Activated naive CD4-positive, alpha-beta T cell treated with anti-CD3 and anti-CD28 coated beads, Interleukin-2, amount 10 ng/mL, durations not matched to agents 7 days and 5 days (primary cell): ENCODE data around the gene PRM1.
"Not testable (repeated sequence)": the region's sequence is repeated elsewhere in the genome, so short reads cannot be mapped to it uniquely, and the experiment has no call there.

Source experiments
- CTCF ChIA-PET: fragments of 350-600 bp; sonication (Branson Sonifier 250); formaldehyde crosslinking; loops from one replicate; lab custom pipeline; 2021; ENCODE audit warnings: antibody characterized with exemption; lab: Charles Lee
- DNase-seq: peaks from one replicate; pipeline ENCODE4 v3.0.0-alpha.2; 2020
- H3K27ac Mint-ChIP-seq: one replicate; pipeline ENCODE4 v1.8.0; 2021; ENCODE audit warnings: mild to moderate bottlenecking, moderate library complexity, mixed read lengths
- H3K27me3 Mint-ChIP-seq: one replicate; pipeline ENCODE4 v1.8.0; 2021; ENCODE audit warnings: mild to moderate bottlenecking, mixed read lengths
- H3K36me3 Mint-ChIP-seq: one replicate; pipeline ENCODE4 v1.8.0; 2021; ENCODE audit warnings: mixed read lengths
- H3K4me1 Mint-ChIP-seq: one replicate; pipeline ENCODE4 v1.8.0; 2021; ENCODE audit warnings: mixed read lengths
- H3K4me3 Mint-ChIP-seq: one replicate; pipeline ENCODE4 v1.8.0; 2021; ENCODE audit warnings: mild to moderate bottlenecking, moderate library complexity, mixed read lengths
- H3K9me3 Mint-ChIP-seq: one replicate; pipeline ENCODE4 v1.8.0; 2021; ENCODE audit warnings: mixed read lengths

The PRM1 gene

GRCh38 chr16:11308493-11309283 lies 27.6 kb upstream of the PRM1 start:
- H3K4me3 Mint-ChIP-seq: no peak overlapping the region
- DNase-seq: peak; percentile 41
- peaks cover 76% of the 10 kb centered on the region for H3K4me1 Mint-ChIP-seq
- H3K9me3 Mint-ChIP-seq: no peaks in the 10 kb centered on the region
- peaks cover 6% of the 10 kb centered on the region for H3K27me3 Mint-ChIP-seq
- H3K27ac Mint-ChIP-seq: peak overlapping the region; percentile 60
- peaks cover 5% of the 10 kb centered on the region for H3K36me3 Mint-ChIP-seq
- CTCF ChIA-PET: interaction anchor here (1.0 to 1.1 kb wide), 2 partner anchors 10 kb away, joined by 3 to 4 read pairs; no protein-coding TSS in a partner anchor

- Mint-ChIP-seq H3K27me3 (peaks cover 12% of the 10 kb centered on the region), H3K4me1 (peaks cover 71% of the 10 kb centered on the region), H3K4me3 (no peak overlapping the region), H3K27ac (peak overlapping the region; percentile 60), H3K36me3 (peaks cover 2% of the 10 kb centered on the region), H3K9me3 (no peaks in the 10 kb centered on the region)
- CTCF ChIA-PET: interaction anchor here (1.0 to 1.1 kb wide), 2 partner anchors 9 to 11 kb away, joined by 3 read pairs; no protein-coding TSS in a partner anchor
- DNase-seq: no peak
These were observed 26.7 kb upstream of the PRM1 start for GRCh38 chr16:11307639-11308492.

GRCh38 chr16:11306997-11307638 lies 26.0 kb upstream of the PRM1 start:
- Mint-ChIP-seq H3K27ac (peak overlapping the region; percentile 22), H3K4me3 (no peak overlapping the region), H3K36me3 (peaks cover 1% of the 10 kb centered on the region), H3K9me3 (no peaks in the 10 kb centered on the region), H3K4me1 (peaks cover 69% of the 10 kb centered on the region), H3K27me3 (peaks cover 12% of the 10 kb centered on the region)
- DNase-seq: no peak
- CTCF ChIA-PET: interaction anchor here (1.0 to 1.1 kb wide), 2 partner anchors 9 to 10 kb away, joined by 3 read pairs; no protein-coding TSS in a partner anchor

- CTCF ChIA-PET: no interaction called here
- no peaks in the 10 kb centered on the region for H3K9me3 Mint-ChIP-seq
- H3K36me3 Mint-ChIP-seq: peaks cover 1% of the 10 kb centered on the region
- H3K4me3 Mint-ChIP-seq: no peak overlapping the region
- no peak for DNase-seq
- peaks cover 67% of the 10 kb centered on the region for H3K4me1 Mint-ChIP-seq
- H3K27ac Mint-ChIP-seq: no peak overlapping the region
- H3K27me3 Mint-ChIP-seq: peaks cover 12% of the 10 kb centered on the region
These were observed 25.3 kb upstream of the PRM1 start for GRCh38 chr16:11306381-11306780.

GRCh38 chr16:11303405-11304138 lies 22.4 kb upstream of the PRM1 start:
- no peaks in the 10 kb centered on the region for H3K9me3 Mint-ChIP-seq
- H3K36me3 Mint-ChIP-seq: no peaks in the 10 kb centered on the region
- CTCF ChIA-PET: no interaction called here
- no peak overlapping the region for H3K4me3 Mint-ChIP-seq
- H3K27ac Mint-ChIP-seq: no peak overlapping the region
- peaks cover 65% of the 10 kb centered on the region for H3K4me1 Mint-ChIP-seq
- DNase-seq: no peak
- H3K27me3 Mint-ChIP-seq: peaks cover 12% of the 10 kb centered on the region

- Mint-ChIP-seq H3K9me3 (no peaks in the 10 kb centered on the region), H3K4me1 (peaks cover 65% of the 10 kb centered on the region), H3K36me3 (no peaks in the 10 kb centered on the region), H3K4me3 (no peak overlapping the region), H3K27ac (no peak overlapping the region), H3K27me3 (peaks cover 12% of the 10 kb centered on the region)
- DNase-seq: no peak
- CTCF ChIA-PET: no interaction called here
These were observed 21.8 kb upstream of the PRM1 start for GRCh38 chr16:11302977-11303376.

- H3K27me3 Mint-ChIP-seq: peaks cover 12% of the 10 kb centered on the region
- H3K27ac Mint-ChIP-seq: peak overlapping the region; percentile 13
- H3K9me3 Mint-ChIP-seq: no peaks in the 10 kb centered on the region
- no peaks in the 10 kb centered on the region for H3K36me3 Mint-ChIP-seq
- peaks cover 67% of the 10 kb centered on the region for H3K4me1 Mint-ChIP-seq
- no peak for DNase-seq
- no peak overlapping the region for H3K4me3 Mint-ChIP-seq
- CTCF ChIA-PET: no interaction called here
These were observed 20.7 kb upstream of the PRM1 start for GRCh38 chr16:11301645-11302501.

- no peak for DNase-seq
- H3K9me3 Mint-ChIP-seq: no peaks in the 10 kb centered on the region
- H3K27me3 Mint-ChIP-seq: peaks cover 12% of the 10 kb centered on the region
- no peak overlapping the region for H3K4me3 Mint-ChIP-seq
- peaks cover 67% of the 10 kb centered on the region for H3K4me1 Mint-ChIP-seq
- no peaks in the 10 kb centered on the region for H3K36me3 Mint-ChIP-seq
- CTCF ChIA-PET: no interaction called here
- H3K27ac Mint-ChIP-seq: no peak overlapping the region
These were observed 19.4 kb upstream of the PRM1 start for GRCh38 chr16:11300560-11300892.

- H3K9me3 Mint-ChIP-seq: no peaks in the 10 kb centered on the region
- H3K27me3 Mint-ChIP-seq: peaks cover 10% of the 10 kb centered on the region
- no peaks in the 10 kb centered on the region for H3K36me3 Mint-ChIP-seq
- H3K4me1 Mint-ChIP-seq: peaks cover 72% of the 10 kb centered on the region
- no peak for DNase-seq
- H3K27ac Mint-ChIP-seq: peak overlapping the region; percentile 60
- H3K4me3 Mint-ChIP-seq: no peak overlapping the region
- CTCF ChIA-PET: no interaction called here
These were observed 18.9 kb upstream of the PRM1 start for GRCh38 chr16:11299865-11300559.

GRCh38 chr16:11298950-11299547 lies 17.9 kb upstream of the PRM1 start:
- DNase-seq: peak; percentile 41
- H3K36me3 Mint-ChIP-seq, H3K27me3 Mint-ChIP-seq, H3K9me3 Mint-ChIP-seq: not testable (repeated sequence)
- CTCF ChIA-PET: interaction anchor here (0.6 to 1.9 kb wide), 5 partner anchors 9 to 122 kb away, joined by 3 to 9 read pairs (median 4); partner anchors contain the start of gene SOCS1
- H3K4me1 Mint-ChIP-seq: peaks cover 72% of the 10 kb centered on the region
- peak overlapping the region; percentile 43 for H3K4me3 Mint-ChIP-seq
- H3K27ac Mint-ChIP-seq: peak overlapping the region; percentile 84

GRCh38 chr16:11298143-11298900 lies 17.2 kb upstream of the PRM1 start:
- H3K4me1 Mint-ChIP-seq: peaks cover 79% of the 10 kb centered on the region
- no peaks in the 10 kb centered on the region for H3K36me3 Mint-ChIP-seq

More at GRCh38 chr16:11298143-11298900, 17.2 kb upstream of the PRM1 start:
- no peaks in the 10 kb centered on the region for H3K9me3 Mint-ChIP-seq
- H3K27me3 Mint-ChIP-seq: peaks cover 6% of the 10 kb centered on the region
- CTCF ChIA-PET: interaction anchor here (0.6 to 1.9 kb wide), 7 partner anchors 9 to 122 kb away, joined by 3 to 9 read pairs (median 4); partner anchors contain the start of gene SOCS1
- H3K27ac Mint-ChIP-seq: peak overlapping the region; percentile 84
- peak overlapping the region; percentile 41 for H3K4me3 Mint-ChIP-seq
- no peak for DNase-seq
